Sigmoid colon (tissue), 7 donors: Measurements from ENCODE around the gene LGALSL. TPM values are rescaled to one million over a fixed set of nuclear protein-coding genes. Genes with fewer than 3 reads are reported as not detected.
A peak's percentile ranks its signal among the peaks of the same experiment; 100 is the strongest.

ENCODE experiments used
- DNase-seq: peaks from one replicate; pipeline ENCODE4 v3.0.0-alpha.2; 2019
- H3K27ac ChIP-seq, 4 donors: fragments of 200-600 bp; sonication (generic); one replicate each; pipeline ENCODE4 v1.5.1; 2016 to 2019; ENCODE audit warnings: mild to moderate bottlenecking in 1 of 4
- H3K27me3 ChIP-seq, 3 donors: fragments of 200-600 bp; sonication (generic); one replicate each; pipeline ENCODE4 v1.5.1; 2019; ENCODE audit warnings: mild to moderate bottlenecking in 1 of 3
- H3K36me3 ChIP-seq, 4 donors: fragments of 200-600 bp; sonication (generic); one replicate each; pipeline ENCODE4 v1.5.1; 2016 to 2019
- H3K4me1 ChIP-seq, 4 donors: fragments of 200-600 bp; sonication (generic); one replicate each; pipeline ENCODE4 v1.5.1; 2017 to 2019
- H3K4me3 ChIP-seq, 4 donors: fragments of 200-600 bp; sonication (generic); one replicate each; pipeline ENCODE4 v1.5.1; 2017 to 2019; ENCODE audit warnings: mild to moderate bottlenecking in 2 of 4, moderate library complexity in 1 of 4
- H3K9me3 ChIP-seq, 4 donors: fragments of 200-600 bp in 3 of 4; sonication (generic) in 3 of 4; one replicate each; pipeline versions ENCODE4 v1.5.1 to v1.6.1; 2013 to 2019
- CTCF ChIP-seq, 4 experiments: fragments of 450-650 bp in 3 of 4; fragments of 200-600 bp in 1 of 4; IDR thresholded peaks; one replicate each; pipeline ENCODE4 v1.5.1; 2016 to 2019; ENCODE audit warnings: antibody characterized with exemption in 4 of 4, mild to moderate bottlenecking in 3 of 4, moderate library complexity in 2 of 4
- EP300 ChIP-seq, 4 donors: sonication (generic); formaldehyde crosslinking; IDR thresholded peaks; one replicate each; pipeline ENCODE4 v1.6.1; 2017; ENCODE audit warnings: antibody characterized with exemption in 4 of 4
- POLR2A ChIP-seq, 2 donors: fragments of 450-650 bp; IDR thresholded peaks; one replicate each; pipeline ENCODE4 v1.6.1; 2016; ENCODE audit warnings: antibody characterized with exemption in 2 of 2, mild to moderate bottlenecking in 2 of 2, moderate library complexity in 2 of 2
- POLR2AphosphoS5 ChIP-seq, 4 donors: sonication (generic); formaldehyde crosslinking; IDR thresholded peaks; one replicate each; pipeline ENCODE4 v1.6.1; 2017; ENCODE audit warnings: antibody characterized with exemption in 4 of 4
- WGBS, 2 donors: extraction: QIAGEN DNeasy Blood & Tissue Kit; methylation state at CpG; one replicate each; pipeline ENCODE4 v1.1.7; 2013; 5-methylcytosine and 5-hydroxymethylcytosine counted together
- intact Hi-C: fragments of 100-400 bp; cut with DNase I; formaldehyde crosslinking; loops from one replicate; pipeline ENCODE4 v1.15.1; 2023
- polyA plus RNA-seq, 3 donors: library from polyadenylated mRNA; stranded (reverse); fragments of 200-250 nt; gene quantifications; one replicate each; pipeline ENCODE4 v1.2.3, GENCODE V29; 2013
- total RNA-seq, 4 donors: library from RNA; depleted of rRNA; stranded (reverse); fragments of >200 nt; gene quantifications; one replicate each; pipeline ENCODE4 v1.1.0, GENCODE V29; 2016
- donor health status: healthy with polysubstance abuse.
- donor health status: Bipolar disorder and iron deficiency.
- donor health status: healthy.

The LGALSL gene
- total RNA-seq (10 to 100 TPM in 1 of 4 donors, 1 to 10 TPM in 3; 7.1 to 10.4 (median 9.0) TPM), polyA plus RNA-seq (10 to 100 TPM; 11.0 to 36.0 (median 30.7) TPM)

- 1% methylated on average over 52 of the region's 52 CpGs for WGBS, 2 donors
Measured at GRCh38 chr2:64453770-64454385, at the start of gene LGALSL. LGALSL (plus strand) TSS chr2:64454162; CDS start chr2:64454546, 384 bp downstream.

GRCh38 chr2:64404743-64405142 is 49.2 kb upstream of the LGALSL start:
- no peak for DNase-seq
- no peak for TF ChIP-seq EP300 (IDR thresholded peaks at IDR 0.05)
- TF ChIP-seq POLR2A (IDR thresholded peaks at IDR 0.05), result no peak
- TF ChIP-seq POLR2AphosphoS5 (IDR thresholded peaks at IDR 0.05), result peak in 1 of 4 donors; percentile 3
- TF ChIP-seq CTCF (IDR thresholded peaks at IDR 0.05), result no peak
- Histone ChIP-seq H3K4me1 (peaks cover 0 to 42% (median 23%) of the 10 kb centered on the region in 4 donors), H3K9me3 (no peaks in the 10 kb centered on the region), H3K27me3 (no peaks in the 10 kb centered on the region), H3K4me3 (no peak overlapping the region), H3K36me3 (no peaks in the 10 kb centered on the region), H3K27ac (peak overlapping the region; percentile 68 to 75 (median 73))
- WGBS, 2 donors, result 9 to 60% methylated on average over 9 of the region's 9 CpGs
- intact Hi-C loops, result loop anchor here (2.0 kb wide), 1 partner anchor 50 kb away; the partner anchor contains the start of gene LGALSL

More at GRCh38 chr2:64453770-64454385, at the start of gene LGALSL:
- Histone ChIP-seq H3K4me1 (peaks cover 0 to 21% (median 15%) of the 10 kb centered on the region in 4 donors), H3K9me3 (no peaks in the 10 kb centered on the region), H3K4me3 (peak within 1 kb of the TSS; percentile 58 to 92 (median 90)), H3K36me3 (peaks cover 0 to 30% (median 6%) of the 10 kb centered on the region in 4 donors), H3K27me3 (no peaks in the 10 kb centered on the region), H3K27ac (peak within 1 kb of the TSS; percentile 94 to 98 (median 97))
- DNase-seq, result peak; percentile 86
- intact Hi-C loops, result loop anchor here (1.0 to 5.0 kb wide), 4 partner anchors 33 to 123 kb away; partner anchors contain the start of gene AFTPH
- TF ChIP-seq EP300 (IDR thresholded peaks at IDR 0.05) (no peak), POLR2AphosphoS5 (IDR thresholded peaks at IDR 0.05) (peak; percentile 17 to 78 (median 48)), CTCF (IDR thresholded peaks at IDR 0.05) (no peak), POLR2A (IDR thresholded peaks at IDR 0.05) (peak; percentile 36 to 37)

GRCh38 chr2:64405581-64406406 is 48.2 kb upstream of the LGALSL start:
- WGBS, 2 donors, result 19 to 66% methylated on average over 11 of the region's 11 CpGs
- H3K27me3 ChIP-seq, result no peaks in the 10 kb centered on the region
- H3K27ac ChIP-seq, result peak overlapping the region; percentile 68 to 75 (median 73)
- TF ChIP-seq CTCF (IDR thresholded peaks at IDR 0.05) (no peak), POLR2AphosphoS5 (IDR thresholded peaks at IDR 0.05) (no peak), POLR2A (IDR thresholded peaks at IDR 0.05) (no peak), EP300 (IDR thresholded peaks at IDR 0.05) (no peak)
- DNase-seq, result no peak
- peaks cover 0 to 42% (median 23%) of the 10 kb centered on the region in 4 donors for H3K4me1 ChIP-seq
- H3K4me3 ChIP-seq, result no peak overlapping the region
- no peaks in the 10 kb centered on the region for H3K36me3 ChIP-seq
- H3K9me3 ChIP-seq, result no peaks in the 10 kb centered on the region
- intact Hi-C loops, result loop anchor here (2.0 kb wide), 1 partner anchor 49 kb away; the partner anchor contains the start of gene LGALSL

GRCh38 chr2:64406407-64406774 is 47.6 kb upstream of the LGALSL start:
- Histone ChIP-seq H3K27ac (peak overlapping the region in 1 of 4 donors; percentile 75), H3K36me3 (no peaks in the 10 kb centered on the region), H3K4me3 (no peak overlapping the region), H3K9me3 (no peaks in the 10 kb centered on the region), H3K4me1 (peaks cover 0 to 40% (median 23%) of the 10 kb centered on the region in 4 donors), H3K27me3 (no peaks in the 10 kb centered on the region)
- intact Hi-C loops, result no loop called here
- no peak for DNase-seq
- WGBS, 2 donors, result 18 to 67% methylated on average over 2 of the region's 2 CpGs
- no peak for TF ChIP-seq POLR2AphosphoS5 (IDR thresholded peaks at IDR 0.05)
- no peak for TF ChIP-seq EP300 (IDR thresholded peaks at IDR 0.05)

GRCh38 chr2:64408031-64408430 is 45.9 kb upstream of the LGALSL start:
- H3K9me3 ChIP-seq, result no peaks in the 10 kb centered on the region
- no peak for DNase-seq
- H3K4me3 ChIP-seq, result no peak overlapping the region
- H3K36me3 ChIP-seq, result no peaks in the 10 kb centered on the region
- intact Hi-C loops, result no loop called here
- no peak for TF ChIP-seq POLR2AphosphoS5 (IDR thresholded peaks at IDR 0.05)
- TF ChIP-seq CTCF (IDR thresholded peaks at IDR 0.05), result no peak
- TF ChIP-seq EP300 (IDR thresholded peaks at IDR 0.05), result no peak
- TF ChIP-seq POLR2A (IDR thresholded peaks at IDR 0.05), result no peak
- no peaks in the 10 kb centered on the region for H3K27me3 ChIP-seq
- no peak overlapping the region for H3K27ac ChIP-seq
- peaks cover 0 to 34% (median 21%) of the 10 kb centered on the region in 4 donors for H3K4me1 ChIP-seq
- 96 to 97% methylated on average over 3 of the region's 3 CpGs for WGBS, 2 donors
